Trophoblast cell (in vitro differentiated cells and primary cell): ENCODE results near the gene MAPK4.

ENCODE experiments used
- DNase-seq, 2 donors: peaks; one replicate each; pipeline ENCODE4 v3.0.0-alpha.2; 2016
- H2AFZ ChIP-seq: 2 replicates; pipeline ENCODE4 v1.6.1; 2013; ENCODE audit warnings: low read length, moderate library complexity, mild to moderate bottlenecking; ENCODE audit not compliant: insufficient read depth, poor library complexity
- H2AK5ac ChIP-seq: 2 replicates; pipeline ENCODE4 v1.6.1; 2013; ENCODE audit warnings: mild to moderate bottlenecking, low read length
- H2BK120ac ChIP-seq: 2 replicates; pipeline ENCODE4 v1.6.1; 2013; ENCODE audit warnings: low read length, mild to moderate bottlenecking, moderate library complexity; ENCODE audit not compliant: insufficient read depth, poor library complexity
- H2BK12ac ChIP-seq: 2 replicates; pipeline ENCODE4 v1.6.1; 2013; ENCODE audit warnings: mild to moderate bottlenecking, low read length, moderate library complexity
- H2BK5ac ChIP-seq: 2 replicates; pipeline ENCODE4 v1.6.1; 2013; ENCODE audit warnings: low read length, low read depth, moderate library complexity, mild to moderate bottlenecking; ENCODE audit not compliant: poor library complexity
- H3K14ac ChIP-seq: 2 replicates; pipeline ENCODE4 v1.6.1; 2013; ENCODE audit warnings: mild to moderate bottlenecking, low read length
- H3K18ac ChIP-seq: 2 replicates; pipeline ENCODE4 v1.6.1; 2013; ENCODE audit warnings: mild to moderate bottlenecking, low read length
- H3K23ac ChIP-seq: 2 replicates; pipeline ENCODE4 v1.6.1; 2013; ENCODE audit warnings: low read length
- H3K27ac ChIP-seq: 2 replicates; pipeline ENCODE4 v1.5.1; 2013; ENCODE audit warnings: low read depth, mild to moderate bottlenecking, inconsistent platforms, low read length, moderate library complexity
- H3K27me3 ChIP-seq: 2 replicates; pipeline ENCODE4 v1.6.1; 2013; ENCODE audit warnings: inconsistent platforms, mild to moderate bottlenecking, low read length, moderate library complexity; ENCODE audit not compliant: insufficient read depth
- H3K36me3 ChIP-seq, 2 experiments: 1 replicate in 1 of 2; 2 replicates in 1 of 2; pipeline ENCODE4 v1.6.1; 2013; ENCODE audit warnings: low read length in 2 of 2, mild to moderate bottlenecking in 2 of 2, moderate library complexity in 1 of 2; ENCODE audit not compliant: insufficient read depth in 2 of 2, control insufficient read depth in 1 of 2
- H3K4ac ChIP-seq: 2 replicates; pipeline ENCODE4 v1.6.1; 2013; ENCODE audit warnings: low read depth, mild to moderate bottlenecking, low read length, moderate library complexity
- H3K4me1 ChIP-seq, 2 experiments: 1 replicate in 1 of 2; 2 replicates in 1 of 2; pipeline ENCODE4 v1.6.1; 2013; ENCODE audit warnings: low read length in 2 of 2, mild to moderate bottlenecking in 2 of 2, moderate library complexity in 1 of 2; ENCODE audit not compliant: insufficient read depth in 2 of 2, control insufficient read depth in 1 of 2
- H3K4me2 ChIP-seq: 2 replicates; pipeline ENCODE4 v1.6.1; 2013; ENCODE audit warnings: inconsistent platforms, mild to moderate bottlenecking, low read length, moderate library complexity
- H3K4me3 ChIP-seq: 2 replicates; pipeline ENCODE4 v1.5.1; 2013; ENCODE audit warnings: mild to moderate bottlenecking, low read depth, low read length, inconsistent platforms
- H3K79me1 ChIP-seq: one replicate; pipeline ENCODE4 v1.6.1; 2013; ENCODE audit warnings: low read length
- H3K79me2 ChIP-seq: 2 replicates; pipeline ENCODE4 v1.6.1; 2013; ENCODE audit warnings: low read length, mild to moderate bottlenecking; ENCODE audit not compliant: control insufficient read depth, insufficient read depth, poor library complexity
- H3K9ac ChIP-seq: 2 replicates; pipeline ENCODE4 v1.6.1; 2013; ENCODE audit warnings: mild to moderate bottlenecking, low read length
- H3K9me3 ChIP-seq: 2 replicates; pipeline ENCODE4 v1.6.1; 2013; ENCODE audit warnings: low read depth, mild to moderate bottlenecking, control low read depth, inconsistent platforms, low read length; ENCODE audit not compliant: insufficient read depth
- H4K12ac ChIP-seq: 2 replicates; pipeline ENCODE4 v1.6.1; 2013; ENCODE audit warnings: low read depth, mild to moderate bottlenecking, low read length, moderate library complexity
- H4K8ac ChIP-seq: 2 replicates; pipeline ENCODE4 v1.6.1; 2013; ENCODE audit warnings: low read depth, mild to moderate bottlenecking, low read length, moderate library complexity
- H4K91ac ChIP-seq: one replicate; pipeline ENCODE4 v1.6.1; 2013; ENCODE audit warnings: low read depth, mild to moderate bottlenecking, low read length, moderate library complexity
- WGBS: extraction: QIAGEN DNeasy Blood & Tissue Kit; methylation state at CpG from one replicate; pipeline ENCODE4 v1.1.7; 2013; ENCODE audit warnings: missing lambda C conversion rate; ENCODE audit not compliant: insufficient read length, insufficient coverage; ENCODE audit errors: extremely low coverage; 5-methylcytosine and 5-hydroxymethylcytosine counted together

Gene MAPK4

GRCh38 chr18:50658601-50659000 lies 98.7 kb downstream of the MAPK4 start:
- no peak overlapping the region for H3K27ac ChIP-seq
- no peak overlapping the region for H2AK5ac ChIP-seq
- no peak overlapping the region for H2AFZ ChIP-seq
- no peak overlapping the region for H4K91ac ChIP-seq
- H2BK5ac ChIP-seq = no peak overlapping the region
- H3K36me3 ChIP-seq = no peaks in the 10 kb centered on the region
- H4K12ac ChIP-seq = no peak overlapping the region
- H3K18ac ChIP-seq = no peak overlapping the region
- H3K4me3 ChIP-seq = no peak overlapping the region
- H3K79me2 ChIP-seq = no peaks in the 10 kb centered on the region
- no peaks in the 10 kb centered on the region for H3K79me1 ChIP-seq
- no peak overlapping the region for H2BK12ac ChIP-seq
- H3K27me3 ChIP-seq = no peaks in the 10 kb centered on the region
- H3K9me3 ChIP-seq = peaks cover 2% of the 10 kb centered on the region
- no CpG with 5 or more reads among the region's 5 CpGs for WGBS
- H3K23ac ChIP-seq = no peak overlapping the region
- no peak for DNase-seq
- H3K14ac ChIP-seq = no peak overlapping the region
- H3K4me2 ChIP-seq = no peak overlapping the region
- peaks cover 0 to 6% of the 10 kb centered on the region in 2 experiments for H3K4me1 ChIP-seq
- H4K8ac ChIP-seq = no peak overlapping the region
- no peak overlapping the region for H3K9ac ChIP-seq
- H3K4ac ChIP-seq = no peak overlapping the region
- H2BK120ac ChIP-seq = no peak overlapping the region

GRCh38 chr18:50659091-50660003 lies 99.5 kb downstream of the MAPK4 start:
- DNase-seq = peak; percentile 14 to 33
- Histone ChIP-seq H2BK120ac (no peak overlapping the region), H3K14ac (no peak overlapping the region), H3K4me1 (peaks cover 0 to 6% of the 10 kb centered on the region in 2 experiments), H2BK12ac (no peak overlapping the region), H3K18ac (no peak overlapping the region), H4K12ac (no peak overlapping the region), H3K9ac (no peak overlapping the region), H3K4me2 (no peak overlapping the region), H3K27me3 (no peaks in the 10 kb centered on the region), H4K91ac (no peak overlapping the region), H4K8ac (no peak overlapping the region), H3K4me3 (no peak overlapping the region), H3K9me3 (peaks cover 4% of the 10 kb centered on the region), H3K23ac (no peak overlapping the region), H3K36me3 (no peaks in the 10 kb centered on the region), H2BK5ac (no peak overlapping the region), H3K79me1 (no peaks in the 10 kb centered on the region), H2AFZ (no peak overlapping the region), H3K27ac (no peak overlapping the region), H3K79me2 (no peaks in the 10 kb centered on the region), H3K4ac (no peak overlapping the region), H2AK5ac (no peak overlapping the region)
- no CpG with 5 or more reads among the region's 13 CpGs for WGBS

- peaks cover 4% of the 10 kb centered on the region for H3K9me3 ChIP-seq
- DNase-seq = no peak
- no peak overlapping the region for H2AFZ ChIP-seq
- H3K27me3 ChIP-seq = no peaks in the 10 kb centered on the region
- no peak overlapping the region for H3K23ac ChIP-seq
- H4K8ac ChIP-seq = no peak overlapping the region
- no peaks in the 10 kb centered on the region for H3K36me3 ChIP-seq
- no peak overlapping the region for H3K4me2 ChIP-seq
- no peak overlapping the region for H2BK12ac ChIP-seq
- H3K4me1 ChIP-seq = peaks cover 3 to 6% of the 10 kb centered on the region in 2 experiments
- H3K27ac ChIP-seq = no peak overlapping the region
- H4K12ac ChIP-seq = no peak overlapping the region
- no peak overlapping the region for H3K14ac ChIP-seq
- H3K79me1 ChIP-seq = no peaks in the 10 kb centered on the region
- H3K79me2 ChIP-seq = no peaks in the 10 kb centered on the region
- no peak overlapping the region for H3K18ac ChIP-seq
- H2BK5ac ChIP-seq = no peak overlapping the region
- no peak overlapping the region for H2AK5ac ChIP-seq
- no CpG with 5 or more reads among the region's 1 CpG for WGBS
- no peak overlapping the region for H3K9ac ChIP-seq
- H4K91ac ChIP-seq = no peak overlapping the region
- no peak overlapping the region for H2BK120ac ChIP-seq
- no peak overlapping the region for H3K4me3 ChIP-seq
- no peak overlapping the region for H3K4ac ChIP-seq
Observed at GRCh38 chr18:50661013-50661412, 101.1 kb downstream of the MAPK4 start.

GRCh38 chr18:50662177-50662576 lies 102.3 kb downstream of the MAPK4 start:
- no peak overlapping the region for H2BK12ac ChIP-seq
- H3K36me3 ChIP-seq = no peaks in the 10 kb centered on the region
- no peak overlapping the region for H3K27ac ChIP-seq
- H2AK5ac ChIP-seq = no peak overlapping the region
- no peak overlapping the region for H4K91ac ChIP-seq
- no peak overlapping the region for H3K4me3 ChIP-seq
- H3K4me1 ChIP-seq = peaks cover 3 to 6% of the 10 kb centered on the region in 2 experiments
- H4K12ac ChIP-seq = no peak overlapping the region
- H3K27me3 ChIP-seq = no peaks in the 10 kb centered on the region
- no peak overlapping the region for H2BK120ac ChIP-seq
- no peaks in the 10 kb centered on the region for H3K79me1 ChIP-seq
- no peak overlapping the region for H4K8ac ChIP-seq
- H2AFZ ChIP-seq = no peak overlapping the region
- H2BK5ac ChIP-seq = no peak overlapping the region
- no peak overlapping the region for H3K9ac ChIP-seq
- H3K23ac ChIP-seq = no peak overlapping the region
- peak in 1 of 2 donors; percentile 49 for DNase-seq
- no CpG with 5 or more reads among the region's 3 CpGs for WGBS
- H3K4me2 ChIP-seq = no peak overlapping the region
- no peak overlapping the region for H3K18ac ChIP-seq
- no peak overlapping the region for H3K14ac ChIP-seq
- H3K4ac ChIP-seq = no peak overlapping the region
- peaks cover 2% of the 10 kb centered on the region for H3K9me3 ChIP-seq
- H3K79me2 ChIP-seq = no peaks in the 10 kb centered on the region
